Adipose tissue (tissue), 3 donors: Measurements from ENCODE around the gene ABHD17C. TPM values are rescaled to one million over a fixed set of nuclear protein-coding genes. Genes with fewer than 3 reads are reported as not detected.

Source experiments
- H3K27ac ChIP-seq: one replicate; pipeline ENCODE4 v1.5.1; 2013; ENCODE audit warnings: low read depth, low read length
- WGBS, 3 donors: extraction: QIAGEN DNeasy Blood & Tissue Kit; methylation state at CpG; one replicate each; pipeline ENCODE4 v1.1.7; 2013; 5-methylcytosine and 5-hydroxymethylcytosine counted together
- polyA plus RNA-seq, 3 donors: library from polyadenylated mRNA; stranded (reverse); fragments of 200-250 nt; gene quantifications; one replicate each; pipeline ENCODE4 v1.2.3, GENCODE V29; 2013
- donor health status: healthy with polysubstance abuse.
- donor health status: Bipolar disorder and iron deficiency.
- donor health status: healthy.

ABHD17C gene
- polyA plus RNA-seq, 3 donors, result 1.5 to 4.5 (median 3.6) TPM

GRCh38 chr15:80798911-80799310 is 103.8 kb downstream of the ABHD17C start:
- 92 to 93% (median 92%) methylated on average over 3 of the region's 3 CpGs for WGBS, 3 donors

DNA sequence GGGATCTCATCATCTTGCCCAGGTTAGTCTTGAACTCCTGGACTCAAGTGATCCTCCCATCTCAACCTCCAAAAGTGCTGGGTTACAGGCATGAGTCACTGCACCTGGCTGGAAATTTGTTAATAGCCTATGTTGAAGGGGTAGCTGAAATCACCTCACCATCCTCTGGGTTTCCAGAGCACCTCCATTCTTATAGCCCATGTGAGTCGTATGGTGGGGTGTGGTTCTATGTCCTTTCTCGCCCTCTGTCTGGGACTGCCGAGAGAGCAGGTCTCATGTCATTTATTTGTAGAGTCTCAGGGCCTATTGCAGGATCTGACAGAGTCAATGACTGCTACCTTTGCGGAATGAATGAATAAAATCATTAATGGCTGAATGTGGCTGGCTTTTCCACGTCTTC is 105.0 kb downstream of the ABHD17C start:
- WGBS, 3 donors, result 85 to 95% (median 86%) methylated on average over 5 of the region's 5 CpGs
- no peak overlapping the region for H3K27ac ChIP-seq

More at GRCh38 chr15:80798911-80799310, 103.8 kb downstream of the ABHD17C start:
- no peak overlapping the region for H3K27ac ChIP-seq

GRCh38 chr15:80801891-80802680 is 107.0 kb downstream of the ABHD17C start:
- no peak overlapping the region for H3K27ac ChIP-seq
- 62 to 82% (median 73%) methylated on average over 10 of the region's 10 CpGs for WGBS, 3 donors

- WGBS, 3 donors, result 89 to 95% (median 90%) methylated on average over 7 of the region's 7 CpGs
- no peak overlapping the region for H3K27ac ChIP-seq
Observed at GRCh38 chr15:80803580-80804525, 108.7 kb downstream of the ABHD17C start.

DNA sequence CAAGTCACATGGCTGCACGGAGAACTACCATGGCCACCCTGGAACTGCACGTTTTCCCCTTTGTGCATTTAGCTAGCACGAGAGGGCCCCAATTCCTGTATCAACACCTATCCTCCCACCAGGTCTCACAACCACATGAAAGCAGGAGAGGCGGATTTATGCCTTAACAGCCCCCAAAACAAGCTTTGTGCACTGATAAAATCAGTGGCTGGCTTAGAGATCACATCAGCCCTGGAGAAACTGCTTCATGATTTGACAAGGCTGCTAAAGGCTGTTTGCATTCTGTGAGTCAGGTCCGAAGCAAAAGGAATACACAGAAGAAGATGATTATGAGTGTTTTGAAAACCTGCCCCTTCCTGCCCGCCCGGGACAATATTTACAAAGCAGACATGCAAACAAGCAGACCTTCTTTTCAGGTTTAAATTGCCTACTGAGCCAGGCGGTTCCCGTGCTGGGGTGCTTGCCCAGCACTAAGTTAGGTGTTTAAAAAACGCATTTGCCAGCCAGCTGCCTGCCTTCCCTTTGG is 109.9 kb downstream of the ABHD17C start:
- H3K27ac ChIP-seq, result no peak overlapping the region
- WGBS, 3 donors, result 44 to 69% (median 66%) methylated on average over 10 of the region's 10 CpGs

Other genes with a start within 250 kb of the ABHD17C start
- gene CEMIP, start 84.1 kb downstream of the ABHD17C start, polyA plus RNA-seq, result 1 to 10 TPM in 2 of 3 donors, under 1 TPM in 1; 0.90 to 1.5 (median 1.3) TPM